Measurements from ENCODE around the gene SNAP29.

The SNAP29 gene

GRCh38 chr22:20847318-20847822 is 11.4 kb upstream of the SNAP29 start:
- no peak for DNase-seq (ENCODE audit: low spot score)
- TF ChIP-seq, protein P1, sequence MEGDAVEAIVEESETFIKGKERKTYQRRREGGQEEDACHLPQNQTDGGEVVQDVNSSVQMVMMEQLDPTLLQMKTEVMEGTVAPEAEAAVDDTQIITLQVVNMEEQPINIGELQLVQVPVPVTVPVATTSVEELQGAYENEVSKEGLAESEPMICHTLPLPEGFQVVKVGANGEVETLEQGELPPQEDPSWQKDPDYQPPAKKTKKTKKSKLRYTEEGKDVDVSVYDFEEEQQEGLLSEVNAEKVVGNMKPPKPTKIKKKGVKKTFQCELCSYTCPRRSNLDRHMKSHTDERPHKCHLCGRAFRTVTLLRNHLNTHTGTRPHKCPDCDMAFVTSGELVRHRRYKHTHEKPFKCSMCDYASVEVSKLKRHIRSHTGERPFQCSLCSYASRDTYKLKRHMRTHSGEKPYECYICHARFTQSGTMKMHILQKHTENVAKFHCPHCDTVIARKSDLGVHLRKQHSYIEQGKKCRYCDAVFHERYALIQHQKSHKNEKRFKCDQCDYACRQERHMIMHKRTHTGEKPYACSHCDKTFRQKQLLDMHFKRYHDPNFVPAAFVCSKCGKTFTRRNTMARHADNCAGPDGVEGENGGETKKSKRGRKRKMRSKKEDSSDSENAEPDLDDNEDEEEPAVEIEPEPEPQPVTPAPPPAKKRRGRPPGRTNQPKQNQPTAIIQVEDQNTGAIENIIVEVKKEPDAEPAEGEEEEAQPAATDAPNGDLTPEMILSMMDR (IDR thresholded peaks at IDR 0.05), result no peak
- no peak overlapping the region for H3K27ac ChIP-seq
- no peak overlapping the region for H3K4me3 ChIP-seq

GRCh38 chr22:20852076-20852475 is 6.7 kb upstream of the SNAP29 start:
- TF ChIP-seq, protein P1 (IDR thresholded peaks at IDR 0.05), result no peak
- no peak overlapping the region for H3K4me3 ChIP-seq
- no peak overlapping the region for H3K27ac ChIP-seq
- no peak for DNase-seq (ENCODE audit: low spot score)

DNA sequence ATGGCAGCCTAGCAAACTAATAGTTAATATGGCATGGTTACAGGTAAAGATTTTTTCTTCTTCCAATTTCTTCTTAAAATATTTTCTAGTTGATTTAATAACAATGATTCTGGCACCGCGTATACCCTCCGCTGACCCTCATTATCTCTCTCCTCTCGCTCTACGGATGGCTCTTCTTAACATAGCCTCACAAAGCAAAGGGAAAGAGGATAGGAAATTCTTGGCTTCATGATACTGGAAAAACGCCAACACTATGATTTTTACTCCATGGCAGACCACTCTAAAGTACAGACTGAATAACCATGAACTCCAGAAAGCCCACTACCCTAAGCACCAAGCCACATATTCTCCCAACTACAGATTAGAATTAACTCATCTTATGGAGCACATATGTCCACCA is 6.3 kb upstream of the SNAP29 start:
- Histone ChIP-seq H3K27ac (no peak overlapping the region), H3K4me3 (no peak overlapping the region)
- DNase-seq (ENCODE audit: low spot score), result no peak

GRCh38 chr22:20853236-20853660 is 5.6 kb upstream of the SNAP29 start:
- Histone ChIP-seq H3K4me3 (no peak overlapping the region), H3K27ac (no peak overlapping the region)
- no peak for DNase-seq (ENCODE audit: low spot score)
- TF ChIP-seq, protein P1 (IDR thresholded peaks at IDR 0.05), result no peak

More for the DNA sequence above, 6.3 kb upstream of the SNAP29 start:
- TF ChIP-seq, protein P1 (IDR thresholded peaks at IDR 0.05), result no peak

DNA sequence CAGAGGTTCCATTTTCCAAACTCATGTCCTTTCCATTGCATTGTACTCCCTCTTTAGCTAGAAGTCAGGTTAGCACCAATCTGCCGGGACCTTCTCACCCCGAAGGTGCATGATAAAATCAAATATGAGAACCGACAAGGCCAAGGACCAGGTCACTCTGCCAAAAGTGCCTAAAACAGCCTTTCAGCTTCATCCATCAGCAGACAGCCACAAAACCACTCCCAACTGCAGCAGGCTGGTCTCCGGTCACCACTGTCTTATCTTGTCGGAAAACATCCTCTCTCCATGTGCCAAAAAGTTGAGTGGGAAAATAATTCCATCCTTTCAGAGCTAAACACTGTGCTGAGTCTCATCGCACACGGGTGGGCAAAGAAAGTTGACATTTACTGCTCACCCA is 1.6 kb upstream of the SNAP29 start:
- peak overlapping the region; percentile 95 for H3K4me3 ChIP-seq
- TF ChIP-seq, protein P1 (IDR thresholded peaks at IDR 0.05), result no peak
- H3K27ac ChIP-seq, result peak overlapping the region in 1 of 2 donors; percentile 2
- no peak for DNase-seq (ENCODE audit: low spot score)

DNA sequence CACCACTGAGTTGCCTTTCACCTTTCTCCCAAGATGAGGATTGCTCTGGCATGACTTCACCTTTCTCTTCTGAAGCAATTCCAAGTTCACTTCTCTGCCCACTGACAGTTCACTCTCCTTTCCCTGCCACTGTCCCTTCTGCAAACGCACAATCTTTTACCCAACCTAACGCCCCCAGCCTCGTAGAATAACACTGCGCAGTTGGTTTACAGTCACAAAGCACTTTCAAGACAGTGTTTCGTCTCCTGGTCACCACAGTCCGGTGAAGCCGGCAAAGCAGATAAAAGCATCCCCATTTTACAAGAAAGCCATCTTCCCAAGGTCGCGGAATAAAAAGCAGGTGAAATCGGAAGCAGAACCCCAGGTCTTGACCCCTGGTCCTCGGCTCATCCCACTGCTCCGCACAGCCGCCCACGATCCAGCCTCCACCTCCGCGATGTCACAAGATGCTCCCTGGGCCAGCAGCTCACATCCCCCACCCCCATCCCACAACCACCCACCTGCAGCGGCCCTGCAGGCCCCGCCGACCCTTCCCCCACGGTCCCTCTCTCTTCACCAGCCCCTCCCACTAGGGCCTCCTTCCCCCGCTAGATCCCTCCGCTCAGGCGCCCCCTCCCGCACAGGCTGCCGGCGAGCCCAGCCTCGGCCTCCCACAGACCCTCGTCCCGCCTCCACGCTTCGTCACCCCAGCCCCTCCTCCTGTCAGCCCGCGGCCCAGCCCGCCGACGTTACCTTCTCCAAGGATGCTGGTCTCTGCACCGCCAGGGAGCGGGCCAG is 781 bp upstream of the SNAP29 start:
- Histone ChIP-seq H3K27ac (peak overlapping the region; percentile 70 to 94), H3K4me3 (peak overlapping the region; percentile 95)
- TF ChIP-seq, protein P1 (IDR thresholded peaks at IDR 0.05), result no peak
- DNase-seq (ENCODE audit: low spot score), result peak; percentile 93

DNA sequence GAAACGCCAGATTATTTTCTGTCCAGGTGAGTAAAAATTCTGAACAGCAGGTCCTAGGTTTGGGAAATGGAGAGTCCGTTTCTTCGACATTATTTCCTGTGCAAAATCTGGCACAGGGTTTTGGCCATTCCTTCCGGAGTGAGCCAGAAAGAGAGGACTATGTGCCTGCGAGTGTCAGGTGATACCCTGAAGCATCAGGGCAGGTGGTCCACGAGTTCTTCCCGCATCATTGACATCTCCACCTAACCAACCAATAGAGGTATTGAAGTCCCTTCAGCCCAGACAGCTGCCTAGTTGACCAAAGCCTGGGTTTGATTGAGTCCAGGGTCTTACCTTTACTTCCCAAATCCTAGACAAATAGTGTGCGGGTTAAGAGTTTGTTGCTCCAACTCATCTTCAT is 808 bp downstream of the SNAP29 start:
- TF ChIP-seq, protein P1 (IDR thresholded peaks at IDR 0.05), result no peak
- Histone ChIP-seq H3K27ac (peak overlapping the region in 1 of 2 donors; percentile 94), H3K4me3 (peak overlapping the region; percentile 95)
- no peak for DNase-seq (ENCODE audit: low spot score)
